GM08714 (cell line): ENCODE measurements around the gene NOL6.

Experiments used
- H3K4me3 ChIP-seq: fragments of 200-500 bp; sonication (Bioruptor generic); 2 replicates; pipeline ENCODE4 v1.5.1; 2014; ENCODE audit warnings: mild to moderate bottlenecking, low read length, inconsistent platforms
- ZNF274 ChIP-seq: IDR thresholded peaks from 2 replicates; pipeline ENCODE4 v1.6.1; 2012; ENCODE audit warnings: mild to moderate bottlenecking, low read depth, low read length

The NOL6 gene

DNA sequence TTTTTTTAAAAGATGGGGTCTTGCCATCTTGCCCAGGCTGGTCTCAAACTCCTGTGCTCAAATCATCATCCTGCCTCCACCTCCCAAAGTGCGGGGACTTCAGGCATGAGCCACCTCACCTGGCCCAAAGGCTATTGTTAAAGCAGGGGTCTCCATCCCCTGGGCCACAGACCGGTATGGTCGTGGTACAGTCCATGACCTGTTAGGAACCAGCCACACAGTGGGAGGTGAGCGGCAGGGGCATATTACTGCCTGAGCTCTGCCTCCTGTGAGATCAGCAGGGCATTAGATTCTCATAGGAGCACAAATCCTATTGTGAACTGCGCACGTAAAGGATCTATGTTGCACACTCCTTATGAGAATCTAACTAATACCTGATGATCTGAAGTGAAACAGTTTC, 7.3 kb upstream of the NOL6 start:
- H3K4me3 ChIP-seq = no peak overlapping the region
- no peak for TF ChIP-seq ZNF274

DNA sequence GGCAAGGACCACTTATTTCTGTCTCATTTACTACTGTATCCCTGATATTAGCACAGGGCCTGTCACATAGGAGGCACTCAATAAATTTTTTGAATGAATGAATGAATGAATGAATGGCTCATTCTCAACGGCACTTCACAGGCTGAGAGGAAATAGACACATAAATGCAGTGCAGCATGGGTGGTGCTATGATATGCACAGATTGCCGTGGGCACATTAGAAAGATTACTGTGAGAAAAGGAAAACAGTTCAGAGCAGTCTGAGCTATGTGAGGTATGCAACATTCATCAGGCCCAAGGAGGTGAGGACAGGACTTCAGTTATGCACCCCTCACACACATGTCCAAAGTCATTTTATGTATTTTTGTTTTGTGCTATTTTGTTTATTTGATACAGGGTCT, 6.4 kb upstream of the NOL6 start:
- no peak for TF ChIP-seq ZNF274
- no peak overlapping the region for H3K4me3 ChIP-seq

DNA sequence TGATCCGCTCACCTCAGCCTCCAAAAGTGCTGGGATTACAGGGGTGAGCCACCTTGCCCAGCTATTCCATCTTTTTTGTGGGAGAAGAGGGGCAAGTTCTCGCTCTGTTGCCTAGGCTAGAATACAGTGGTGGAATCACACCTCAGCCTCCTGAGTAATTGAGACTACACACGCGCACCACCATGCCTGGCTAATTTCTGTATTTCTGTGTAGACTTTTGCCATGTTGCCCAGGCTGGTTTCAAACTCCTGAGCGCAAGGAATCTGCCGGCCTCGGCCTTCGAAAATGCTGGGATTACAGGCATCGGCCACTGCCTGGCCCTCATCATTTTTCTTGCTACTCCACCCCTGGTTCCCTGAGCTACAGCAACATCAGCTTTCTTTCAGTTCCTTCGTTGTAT, 2.8 kb upstream of the NOL6 start:
- no peak for TF ChIP-seq ZNF274
- H3K4me3 ChIP-seq = no peak overlapping the region

DNA sequence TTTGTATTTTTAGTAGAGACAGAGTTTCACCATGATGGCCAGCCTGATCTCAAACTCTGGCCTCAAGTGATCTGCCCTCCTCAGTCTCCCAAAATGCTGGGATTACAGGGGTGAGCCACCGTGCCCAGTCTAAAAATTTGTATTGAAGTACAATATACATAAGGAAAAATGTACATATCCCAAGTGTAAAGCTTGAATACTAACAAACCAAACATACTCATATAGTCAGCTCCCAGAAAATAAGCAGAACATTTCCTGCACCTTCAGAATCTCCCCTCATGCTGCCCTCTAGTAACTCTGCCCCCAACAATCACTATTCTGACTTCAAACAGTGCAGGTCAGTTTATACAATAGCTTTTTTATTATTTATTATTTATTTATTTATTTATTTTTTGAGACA, 1.6 kb upstream of the NOL6 start:
- no peak for TF ChIP-seq ZNF274

DNA sequence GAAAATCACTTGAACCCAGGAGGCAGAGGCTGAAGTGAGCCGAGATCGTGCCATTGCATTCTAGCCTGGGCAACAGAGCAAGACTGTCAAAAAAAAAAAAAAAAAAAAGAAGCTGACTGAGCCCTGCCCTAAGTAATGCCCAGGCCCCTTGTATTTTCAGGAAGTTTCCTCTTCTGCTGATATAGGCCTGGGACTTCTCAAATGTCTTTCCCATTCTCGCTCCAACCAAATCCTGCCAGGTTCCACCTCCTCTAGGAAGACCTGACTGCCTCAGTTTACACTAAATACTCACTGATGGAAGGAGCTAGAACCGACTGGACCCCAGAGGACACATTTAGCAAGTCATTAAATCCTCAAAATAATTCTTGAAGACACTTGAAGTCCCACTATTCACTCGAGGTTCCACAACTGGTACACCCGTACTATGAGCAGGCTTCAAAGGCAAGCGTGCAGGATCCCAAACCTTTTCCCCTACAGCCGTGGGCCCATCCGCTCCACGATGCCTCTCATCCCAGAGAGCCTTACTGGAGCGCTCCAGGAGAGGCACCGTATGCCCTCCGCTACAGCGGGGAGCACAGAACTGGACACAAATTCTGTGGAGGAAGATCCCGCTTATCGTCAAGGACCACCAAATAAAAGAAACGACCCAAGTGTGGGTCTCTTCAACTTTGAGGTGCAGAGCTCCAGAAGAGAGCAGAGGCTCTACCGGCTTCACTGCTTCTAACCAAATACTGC, 676 bp downstream of the NOL6 start:
- TF ChIP-seq ZNF274 = no peak

More for the DNA sequence above, 1.6 kb upstream of the NOL6 start:
- H3K4me3 ChIP-seq = no peak overlapping the region

DNA sequence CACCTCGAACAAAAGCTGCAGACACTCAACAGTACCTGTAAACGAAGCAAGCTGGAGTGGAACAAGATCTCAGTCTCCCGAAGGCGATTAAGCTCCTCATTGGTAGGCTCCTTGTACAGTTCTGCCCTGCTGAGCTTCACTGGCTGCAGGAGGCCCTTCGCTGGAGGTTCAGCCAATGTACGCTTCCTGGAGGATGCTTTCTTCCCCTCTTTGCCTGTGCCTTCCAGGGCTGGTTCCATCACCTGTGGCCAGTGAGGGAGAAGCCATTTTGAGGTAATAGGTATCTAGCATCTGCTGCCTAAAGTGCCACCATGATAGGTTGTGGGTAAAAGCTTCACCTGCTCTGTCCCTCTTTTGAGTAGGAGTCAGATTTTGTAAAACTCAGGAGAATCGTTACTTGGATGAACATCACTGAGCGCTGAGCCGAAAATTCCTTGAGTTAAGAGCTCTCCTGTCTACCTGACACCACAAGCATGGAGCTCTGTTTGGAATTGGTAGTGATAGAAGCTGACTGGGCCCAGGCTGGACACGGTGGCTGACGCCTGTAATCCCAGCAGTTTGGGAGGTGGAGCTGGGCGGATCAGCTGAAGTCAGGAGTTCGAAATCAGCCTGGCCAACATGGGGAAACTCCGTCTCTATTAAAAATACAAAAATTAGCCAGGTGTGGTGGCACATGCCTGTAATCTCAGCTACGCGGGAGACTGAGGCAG, 1.4 kb downstream of the NOL6 start:
- TF ChIP-seq ZNF274 = no peak
- peak overlapping the region; percentile 71; the same call in 1 of the 2 replicates for H3K4me3 ChIP-seq

More for the DNA sequence above, 676 bp downstream of the NOL6 start:
- H3K4me3 ChIP-seq = peak overlapping the region; percentile 71

DNA sequence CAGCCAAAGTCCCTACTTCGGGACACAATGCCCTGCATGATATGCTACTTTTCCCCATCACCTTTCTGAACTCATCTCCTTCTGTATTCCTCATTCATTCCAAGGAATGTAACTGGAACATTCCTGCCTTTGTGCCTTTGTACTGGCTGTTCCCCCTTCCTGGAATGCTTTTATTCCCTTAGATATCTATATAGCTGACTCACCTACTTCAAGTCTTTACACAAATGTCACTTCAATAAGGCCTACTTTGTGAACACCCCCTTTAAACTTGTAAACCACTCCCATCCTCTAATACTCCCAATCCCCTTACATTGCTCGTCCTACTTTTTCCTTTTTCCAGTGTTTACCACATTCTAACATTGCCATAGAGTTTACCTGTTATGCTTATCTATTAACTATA, 2.4 kb downstream of the NOL6 start:
- H3K4me3 ChIP-seq = no peak overlapping the region
- no peak for TF ChIP-seq ZNF274

DNA sequence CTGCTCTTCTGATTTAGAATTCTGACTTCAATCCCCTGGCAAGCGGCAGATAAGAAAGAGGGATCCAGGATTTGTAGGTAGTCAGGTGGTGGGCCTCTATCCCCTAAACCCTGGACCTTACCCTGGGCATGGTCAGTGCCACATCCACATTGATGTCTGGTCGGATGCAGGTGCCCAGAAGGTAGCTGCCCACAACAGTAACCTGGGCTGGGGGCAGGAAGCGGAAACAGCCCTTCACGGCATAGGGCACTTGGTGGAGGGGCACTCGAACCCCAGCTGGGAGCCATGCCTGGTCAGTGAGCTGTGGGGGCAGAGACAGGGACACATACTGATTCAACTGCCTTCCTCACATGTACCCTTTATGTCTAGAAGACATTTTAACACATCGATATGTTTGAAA, 3.8 kb downstream of the NOL6 start:
- no peak for TF ChIP-seq ZNF274
- H3K4me3 ChIP-seq = no peak overlapping the region

DNA sequence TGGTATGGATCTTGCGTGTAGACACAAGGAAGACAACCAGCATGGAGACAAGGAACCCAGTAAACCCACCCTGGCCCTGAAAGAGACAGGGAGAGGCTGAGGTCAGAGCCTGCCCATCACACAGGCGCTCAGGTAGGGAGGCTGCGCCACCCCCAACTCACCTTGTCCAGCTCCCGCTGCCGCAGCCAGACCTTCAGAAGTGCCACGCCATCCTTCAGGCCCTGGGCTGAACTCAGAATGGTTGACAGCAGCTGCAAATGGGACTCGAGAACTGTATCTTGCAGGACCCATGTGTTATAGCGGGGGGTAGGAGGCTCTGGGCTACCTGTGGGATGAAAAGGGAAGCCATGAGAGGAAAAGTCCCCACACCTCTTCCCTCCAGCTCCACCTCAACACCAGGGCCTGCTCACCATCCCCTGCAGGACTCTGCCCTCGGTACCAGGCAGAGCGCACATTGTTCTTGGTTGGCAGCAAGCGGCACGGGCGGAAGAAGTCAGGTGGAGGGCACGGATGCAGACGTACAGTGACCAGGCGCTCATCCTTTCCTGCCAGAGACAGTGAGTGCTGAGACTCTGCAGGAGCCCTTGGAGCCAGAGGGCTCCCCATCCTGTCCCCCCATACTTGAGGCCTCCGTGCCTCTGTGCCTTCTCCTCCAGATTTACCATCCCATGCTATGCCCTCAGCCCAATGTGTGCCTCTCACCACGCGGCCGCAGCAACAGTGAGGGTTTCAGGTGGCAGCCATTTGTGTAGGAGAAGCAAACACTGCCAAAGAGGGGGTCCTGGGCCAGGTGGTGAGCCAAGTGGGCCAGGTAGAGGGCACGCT, 4.7 kb downstream of the NOL6 start:
- H3K4me3 ChIP-seq = no peak overlapping the region
- no peak for TF ChIP-seq ZNF274

DNA sequence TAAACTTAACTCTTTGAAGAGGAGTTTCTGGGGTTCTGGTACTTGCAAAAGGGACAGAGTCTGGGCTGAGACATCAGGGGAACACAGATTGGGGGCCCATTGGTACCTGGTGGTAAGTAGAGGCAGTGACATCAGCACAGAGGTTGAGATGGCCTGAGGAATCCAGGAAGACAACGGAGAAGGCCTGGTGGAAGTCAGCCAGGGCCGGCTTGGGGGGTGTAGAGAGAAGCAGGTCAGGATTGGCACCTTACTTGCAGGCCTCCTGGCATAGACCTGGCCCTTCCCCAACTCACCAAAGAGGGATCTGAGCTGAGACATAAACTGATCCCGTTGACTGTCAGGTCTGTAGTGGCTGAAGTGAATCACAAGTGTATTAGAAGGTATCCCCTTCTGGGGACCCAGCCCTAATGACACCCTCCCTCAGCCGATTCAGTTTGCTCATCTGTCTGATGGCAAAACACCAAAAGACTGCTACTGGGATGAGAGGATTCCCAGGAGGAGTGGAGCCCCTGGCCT, 5.5 kb downstream of the NOL6 start:
- H3K4me3 ChIP-seq = no peak overlapping the region
- TF ChIP-seq ZNF274 = no peak

DNA sequence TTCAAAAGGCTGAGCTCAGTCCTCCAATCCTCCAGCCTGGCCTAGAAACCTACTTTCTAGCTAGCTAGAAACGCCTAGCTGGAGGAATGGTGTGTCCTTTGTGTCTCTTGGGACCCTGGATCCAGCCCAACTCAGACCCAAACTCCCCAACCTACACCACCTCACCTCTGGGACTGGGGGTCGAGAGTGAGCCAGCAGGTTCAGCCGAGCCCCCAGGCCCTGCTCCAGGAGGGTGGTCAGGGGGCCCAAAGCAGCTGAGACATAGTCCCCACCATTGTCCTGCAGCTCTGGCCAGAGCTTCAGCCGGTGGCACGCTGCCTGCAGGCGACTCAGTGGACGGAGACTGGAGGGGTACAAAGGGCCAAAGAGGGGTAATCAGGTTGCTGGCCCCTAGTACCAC, 6.2 kb downstream of the NOL6 start:
- no peak for TF ChIP-seq ZNF274
- H3K4me3 ChIP-seq = no peak overlapping the region

DNA sequence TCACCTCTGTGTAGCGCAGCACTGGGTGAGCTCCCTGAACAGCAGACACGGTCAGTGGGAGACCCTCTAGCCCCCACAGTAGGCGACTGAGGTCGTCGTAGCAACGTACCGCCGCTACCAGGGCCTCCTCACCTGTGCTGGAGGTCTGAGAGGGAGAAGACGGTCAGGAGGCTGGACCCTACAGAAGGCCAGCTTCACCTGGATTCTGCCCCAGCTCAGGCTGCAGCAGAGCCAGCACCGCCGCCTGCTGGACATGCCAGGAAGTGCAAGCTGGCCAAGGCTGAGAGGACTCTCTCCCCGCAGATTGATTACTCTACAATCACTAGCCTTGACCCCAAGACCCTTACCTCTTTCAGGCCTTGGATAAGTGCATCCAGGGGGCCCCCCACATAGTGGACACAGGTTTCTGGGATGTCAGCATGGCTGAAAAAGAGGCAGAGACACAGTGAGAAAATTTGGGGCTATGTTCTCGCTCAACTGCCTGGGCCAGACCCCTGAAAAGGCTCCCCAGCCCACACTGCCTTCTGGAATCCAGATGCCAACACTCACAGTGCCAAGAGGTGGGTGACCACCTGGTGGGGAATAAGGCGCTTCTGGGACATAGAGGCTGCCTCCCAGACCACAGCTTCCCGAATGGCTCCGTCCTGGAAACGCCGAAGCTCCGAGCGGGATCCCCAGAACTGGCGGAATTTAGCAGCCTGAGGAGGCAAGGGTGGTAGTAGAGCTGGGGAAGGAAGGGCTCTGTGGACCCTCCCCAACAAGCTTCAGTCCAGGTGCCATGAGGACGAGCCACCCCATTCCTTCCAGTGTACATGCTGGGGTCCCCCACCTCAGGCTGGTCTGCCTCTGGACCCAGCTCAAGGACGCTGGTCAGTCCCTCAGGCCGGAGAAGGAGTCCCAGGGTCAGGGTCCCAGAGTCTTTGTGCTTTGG, 6.9 kb downstream of the NOL6 start:
- TF ChIP-seq ZNF274 = no peak
- H3K4me3 ChIP-seq = no peak overlapping the region
